GM12801 (cell line): Measurements from ENCODE around the gene TXNDC11.

Experiments used
- CTCF ChIP-seq: IDR thresholded peaks from one replicate; pipeline ENCODE4 v1.5.1; 2011; ENCODE audit warnings: control low read depth; ENCODE audit not compliant: insufficient read length; ENCODE audit errors: extremely low read depth

Gene TXNDC11

GRCh38 chr16:11660565-11660964 lies 82.1 kb downstream of the TXNDC11 start:
- TF ChIP-seq CTCF, result no peak

- TF ChIP-seq CTCF, result no peak
Measured at GRCh38 chr16:11658896-11659708, 83.6 kb downstream of the TXNDC11 start.

DNA sequence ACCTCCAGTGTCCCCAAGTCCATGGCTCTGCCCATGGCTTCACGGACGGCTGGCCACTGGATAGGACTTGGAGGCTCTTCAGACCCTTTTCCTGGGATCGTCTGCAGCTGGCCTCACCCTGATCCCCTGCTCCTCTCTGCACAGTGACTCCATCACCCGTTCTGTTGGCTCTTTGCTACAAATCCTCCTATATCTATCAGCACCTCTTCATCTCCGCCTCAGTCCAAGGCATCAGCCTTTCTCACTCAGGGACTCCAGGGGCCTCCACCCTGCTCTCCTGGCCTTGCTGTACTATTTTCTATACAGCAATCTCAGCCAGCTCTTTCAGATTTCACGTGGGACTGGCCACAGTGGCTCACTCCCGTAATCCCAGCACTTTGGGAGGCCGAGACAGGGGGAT lies 85.1 kb downstream of the TXNDC11 start:
- TF ChIP-seq CTCF, result no peak

GRCh38 chr16:11655655-11656054 lies 87.0 kb downstream of the TXNDC11 start:
- no peak for TF ChIP-seq CTCF

GRCh38 chr16:11651796-11652195 lies 90.9 kb downstream of the TXNDC11 start:
- no peak for TF ChIP-seq CTCF

DNA sequence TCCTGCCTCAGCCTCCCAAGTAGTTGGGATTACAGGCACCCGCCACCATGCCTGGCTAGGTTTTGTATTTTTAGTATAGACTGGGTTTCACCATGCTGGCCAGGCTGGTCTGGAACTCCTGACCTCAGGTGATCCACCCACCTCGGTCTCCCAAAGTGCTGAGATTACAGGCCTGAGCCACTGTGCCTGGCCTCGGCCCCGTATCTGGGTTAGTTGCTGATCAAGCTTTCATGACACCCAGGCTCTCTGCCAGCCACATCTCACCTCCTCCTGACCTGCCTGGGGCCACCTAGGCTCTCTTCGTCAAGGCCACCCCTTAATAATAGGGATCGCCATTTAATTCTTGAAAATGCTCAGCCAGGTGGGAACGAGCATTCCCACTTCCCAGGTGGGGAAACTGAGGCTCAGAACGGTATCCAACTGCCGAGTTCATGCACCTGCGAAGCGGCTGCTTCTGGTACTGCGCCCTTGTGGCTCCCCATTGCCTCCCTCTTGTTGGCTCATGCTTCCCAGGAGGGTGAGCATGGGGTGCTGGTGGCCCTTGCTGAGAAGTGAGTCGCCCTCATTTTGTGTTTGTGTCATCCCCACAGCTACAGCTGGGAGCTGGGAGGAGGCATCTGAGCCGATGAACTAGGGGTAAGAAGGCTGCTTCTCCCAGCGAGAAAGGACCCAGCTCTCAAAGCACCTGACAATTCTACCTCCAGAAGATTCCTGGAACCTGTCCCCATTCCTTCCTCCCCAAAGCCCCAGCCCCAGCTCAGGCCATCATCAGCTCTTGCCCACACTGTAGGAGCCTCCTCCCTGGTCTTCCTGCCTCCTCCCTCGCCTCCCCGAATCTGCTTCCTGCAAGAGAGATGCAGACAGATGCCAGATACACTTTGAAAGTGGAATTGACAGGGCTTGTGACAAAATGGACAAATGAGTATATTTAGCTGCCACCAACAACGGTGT lies 91.7 kb downstream of the TXNDC11 start:
- no peak for TF ChIP-seq CTCF

GRCh38 chr16:11649276-11649675 lies 93.4 kb downstream of the TXNDC11 start:
- TF ChIP-seq CTCF, result no peak
